PC-9 (cell line): ENCODE data around the gene ZSWIM1.

Experiments used
- CTCF ChIP-seq: fragments of 200-600 bp; sonication (generic); conservative IDR thresholded peaks from 2 replicates; pipeline ENCODE4 v1.6.1; 2017; ENCODE audit warnings: mixed run types, antibody characterized with exemption, mild to moderate bottlenecking, moderate library complexity
- EZH2 ChIP-seq: fragments of 200-600 bp; sonication (generic); IDR thresholded peaks from 2 replicates; pipeline ENCODE4 v1.8.0; 2017; ENCODE audit warnings: antibody characterized with exemption, low read depth

DNA sequence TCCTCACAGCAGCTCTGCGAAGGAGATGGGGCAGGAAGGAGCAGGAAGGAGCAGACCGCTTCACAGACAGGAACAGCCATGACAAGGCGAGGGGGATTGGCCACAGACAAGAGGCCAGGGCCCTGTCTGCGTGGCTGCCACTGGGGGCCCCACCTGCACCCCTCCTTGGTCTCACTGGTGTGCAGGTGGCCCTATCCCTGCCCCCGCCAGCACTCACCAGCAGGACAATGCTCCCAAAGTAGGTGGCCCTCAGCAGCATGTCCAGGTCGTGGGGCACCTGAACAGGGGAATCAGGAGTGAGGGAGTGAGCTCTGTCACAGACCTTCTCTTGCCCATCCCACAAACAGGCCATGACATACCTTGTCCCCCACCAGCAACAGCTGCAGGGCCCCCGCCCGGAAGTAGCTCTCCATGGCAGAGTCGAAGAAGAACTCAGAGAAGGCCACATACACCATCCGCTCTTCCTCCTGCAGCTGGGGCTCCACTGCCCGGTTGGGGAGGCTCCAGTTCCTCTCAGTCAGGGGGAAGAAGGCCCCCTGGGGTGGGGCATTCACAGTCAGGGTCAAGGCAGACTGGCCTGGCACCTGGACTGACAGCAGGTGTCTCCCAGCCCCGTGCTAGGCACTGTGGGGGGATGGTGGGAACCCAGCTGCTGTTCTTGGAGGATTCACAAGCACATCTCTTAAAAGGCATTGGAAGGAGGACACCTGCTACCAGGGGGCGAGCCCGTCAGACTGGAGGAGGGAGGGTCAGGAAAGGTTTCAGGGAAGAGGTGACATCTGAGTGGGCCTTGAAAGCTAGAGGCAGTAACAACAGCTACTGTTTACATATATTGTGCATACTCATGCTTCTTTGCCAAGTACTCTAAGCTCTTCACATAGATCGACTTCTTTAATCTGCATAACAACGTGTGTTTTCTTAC is 23.8 kb downstream of the ZSWIM1 start:
- TF ChIP-seq CTCF: no peak
- TF ChIP-seq EZH2: no peak
